GM12878 (cell line): Measurements from ENCODE around the gene GIPC3. TPM values are rescaled to one million over a fixed set of nuclear protein-coding genes. Genes with fewer than 3 reads are reported as not detected.

ENCODE experiments used
- ATAC-seq: fragments of 200-7000 bp; cut with Tn5 transposase; 3 replicates; pipeline ENCODE4 v1.9.1; 2020; ENCODE audit warnings: mild to moderate bottlenecking, moderate library complexity
- BruUV-seq: library from RNA; stranded (reverse); fragments of 400-500 nt; replicated peaks from 2 replicates; lab custom pipeline; 2021; lab: Mats Ljungman, UMichigan
- CTCF ChIA-PET: fragments of 300-600 bp; sonication (Branson Sonifier 250); formaldehyde crosslinking; extraction: SDS; loops from one replicate; lab custom pipeline; 2021; ENCODE audit warnings: inconsistent platforms; lab: Yijun Ruan, JAX
- POLR2A ChIA-PET: fragments of 350-600 bp; formaldehyde crosslinking; extraction: SDS; loops from one replicate; lab custom pipeline; 2021; ENCODE audit warnings: inconsistent platforms; lab: Charles Lee
- RAD21 ChIA-PET: fragments of 300-600 bp; sonication (Branson Sonifier 250); formaldehyde crosslinking; loops from one replicate; lab custom pipeline; 2023; ENCODE audit warnings: antibody characterized with exemption; ENCODE audit not compliant: unreplicated experiment; lab: Charles Lee
- SMC1A ChIA-PET: fragments of 300-600 bp; sonication (Branson Sonifier 250); formaldehyde crosslinking; loops from one replicate; lab custom pipeline; 2023; ENCODE audit not compliant: unreplicated experiment, uncharacterized antibody; lab: Charles Lee
- DNase-seq: peaks from one replicate; pipeline ENCODE4 v3.0.0-alpha.2; 2011; ENCODE audit warnings: low read depth, low spot score
- FAIRE-seq: peaks from 3 replicates; lab custom pipeline; 2011; peaks lifted over from hg19 to GRCh38; lab: Jason Lieb, UNC
- H2AFZ ChIP-seq: 2 replicates; pipeline ENCODE4 v1.6.0; 2011; ENCODE audit warnings: low read depth, low read length, control low read depth; ENCODE audit not compliant: control insufficient read depth
- H3K27ac ChIP-seq: 2 replicates; pipeline ENCODE4 v1.5.1; 2011; ENCODE audit warnings: control low read depth; ENCODE audit not compliant: control insufficient read depth, insufficient read depth
- H3K27me3 ChIP-seq, 2 experiments: replicated peaks in 1 of 2; 2 replicates each; pipeline versions ENCODE4 v1.6.0 to v1.6.1; 2011; ENCODE audit warnings: low read length in 1 of 2; ENCODE audit not compliant: control insufficient read depth in 2 of 2, insufficient read depth in 2 of 2
- H3K36me3 ChIP-seq, 2 experiments: 2 replicates each; pipeline ENCODE4 v1.5.1; 2011; ENCODE audit warnings: low read length in 1 of 2; ENCODE audit not compliant: control insufficient read depth in 2 of 2, insufficient read depth in 2 of 2
- H3K4me1 ChIP-seq: 2 replicates; pipeline ENCODE4 v1.6.1; 2011; ENCODE audit warnings: mild to moderate bottlenecking, low read length, moderate library complexity, mixed read lengths; ENCODE audit not compliant: control insufficient read depth, insufficient read depth
- H3K4me2 ChIP-seq: 2 replicates; pipeline ENCODE4 v1.6.0; 2011; ENCODE audit warnings: control low read depth; ENCODE audit not compliant: control insufficient read depth, insufficient read depth
- H3K4me3 ChIP-seq: fragments of 200-600 bp; sonication (generic); 2 replicates; pipeline ENCODE4 v1.5.1; 2016
- H3K79me2 ChIP-seq: 2 replicates; pipeline ENCODE4 v1.6.0; 2011; ENCODE audit warnings: low read length; ENCODE audit not compliant: control insufficient read depth, insufficient read depth
- H3K9ac ChIP-seq: 2 replicates; pipeline ENCODE4 v1.8.0; 2011; ENCODE audit warnings: low read length, control low read depth, mixed read lengths; ENCODE audit not compliant: control insufficient read depth, insufficient read depth
- H3K9me3 ChIP-seq: replicated peaks from 3 replicates; pipeline ENCODE4 v1.5.1; 2011; ENCODE audit warnings: mild to moderate bottlenecking, low read length; ENCODE audit not compliant: control insufficient read depth, insufficient read depth
- H4K20me1 ChIP-seq: 2 replicates; pipeline ENCODE4 v1.6.0; 2011; ENCODE audit not compliant: control insufficient read depth, insufficient read depth
- CBFB ChIP-seq: IDR thresholded peaks from 2 replicates; pipeline ENCODE4 v1.6.1; 2016; ENCODE audit warnings: antibody characterized with exemption, low read depth
- HDGF ChIP-seq: fragments of 450-650 bp; IDR thresholded peaks from 2 replicates; pipeline ENCODE4 v1.6.1; 2016; ENCODE audit warnings: antibody characterized with exemption
- MLLT1 ChIP-seq: fragments of 450-650 bp; IDR thresholded peaks from 2 replicates; pipeline ENCODE4 v1.6.1; 2016; ENCODE audit warnings: mild to moderate bottlenecking
- PKNOX1 ChIP-seq: fragments of 450-650 bp; IDR thresholded peaks from 2 replicates; pipeline ENCODE4 v1.6.1; 2016; ENCODE audit warnings: mild to moderate bottlenecking
- RBBP5 ChIP-seq: fragments of 200-600 bp; sonication (generic); conservative IDR thresholded peaks from 2 replicates; pipeline ENCODE4 v1.6.1; 2016
- RFX5 ChIP-seq: IDR thresholded peaks from 2 replicates; pipeline ENCODE4 v1.6.1; 2011; ENCODE audit warnings: low read depth, low read length, improper control_type of control experiment
- RUNX3 ChIP-seq: IDR thresholded peaks from 2 replicates; pipeline ENCODE4 v1.6.1; 2012; ENCODE audit warnings: low read length, inconsistent platforms
- SKIL ChIP-seq: fragments of 450-650 bp; IDR thresholded peaks from 2 replicates; pipeline ENCODE4 v1.6.1; 2017; ENCODE audit warnings: mild to moderate bottlenecking, low read depth, inconsistent platforms; ENCODE audit not compliant: poor library complexity, severe bottlenecking
- TCF12 ChIP-seq: IDR thresholded peaks from 2 replicates; pipeline ENCODE4 v1.6.1; 2011; ENCODE audit warnings: low read depth, mild to moderate bottlenecking, low read length
- TCF7 ChIP-seq: IDR thresholded peaks from 2 replicates; pipeline ENCODE4 v1.6.1; 2014; ENCODE audit warnings: antibody characterized with exemption, borderline replicate concordance
- WGBS: methylation state at CpG from one replicate; pipeline ENCODE4 v1.1.6; 2016; ENCODE audit warnings: low lambda C conversion rate; ENCODE audit not compliant: insufficient replicate concordance, insufficient coverage; ENCODE audit errors: missing lambda C conversion rate; 5-methylcytosine and 5-hydroxymethylcytosine counted together
- in situ Hi-C: fragments of 300-500 bp; cut with MboI; formaldehyde crosslinking; loops from 9 replicates; pipeline ENCODE4 v1.14.3; 2018; ENCODE audit warnings: mixed read lengths
- intact Hi-C: fragments of 100-400 bp; cut with micrococcal nuclease; formaldehyde crosslinking; loops from one replicate; pipeline ENCODE4 v1.14.2; 2022; ENCODE audit not compliant: unreplicated experiment
- polyA plus RNA-seq, 11 experiments: library from polyadenylated mRNA; depleted of rRNA in 4 of 11; unstranded in 6 of 11; stranded (reverse) in 5 of 11; fragments of >200 nt; fragmentation: Nextera tagmentation in 4 of 11; fragmentation: Illumina TruSeq in 1 of 11; extraction: Ambion mirVana in 4 of 11; extraction: Trizol in 1 of 11; gene quantifications; 1 replicate in 1 of 11; 2 replicates in 10 of 11; pipeline versions ENCODE4 v1.2.1 to v1.2.3, GENCODE V29; 2011 to 2016; ENCODE audit warnings: inconsistent platforms in 2 of 11, missing spikeins in 2 of 11, low read depth in 1 of 11
- total RNA-seq, 4 experiments: library from RNA; depleted of rRNA in 3 of 4; stranded (reverse); fragments of >200 nt in 3 of 4; fragmentation: Illumina TruSeq in 1 of 4; extraction: Trizol in 1 of 4; gene quantifications; 2 replicates each; pipeline versions ENCODE4 v1.2.1 to v1.2.3, GENCODE V29; 2013 to 2021

The GIPC3 gene
- total and polyA plus RNA-seq, 10 of the 15 experiments (the other 5 are each of a cell fraction or from before 2014, with no cell fraction given), result not detected

- BruUV-seq, result no TSS peak
- peak; percentile 59; the same call in 1 of the 2 replicates for TF ChIP-seq HDGF
- no peak for TF ChIP-seq TCF12
- TF ChIP-seq PKNOX1, result 0 out of 2 replicates have a peak, but pooled peaks have one; percentile 31
- no peak for TF ChIP-seq SKIL
- TF ChIP-seq RFX5, result no peak
- TF ChIP-seq CBFB, result no peak
- no peak for TF ChIP-seq TCF7
- 0 out of 2 replicates have a peak, but pooled peaks have one; percentile 56 for TF ChIP-seq MLLT1
- no peak for TF ChIP-seq RBBP5
- no peak for TF ChIP-seq RUNX3
- Histone ChIP-seq H4K20me1 (no peaks in the 10 kb centered on the region), H3K4me2 (peak overlapping the region; percentile 15; the same call in 1 of the 2 replicates), H3K9ac (no peak overlapping the region), H3K27ac (no peak overlapping the region), H3K36me3 (no peaks in the 10 kb centered on the region), H3K4me3 (no peak overlapping the region), H3K4me1 (peaks cover 12% of the 10 kb centered on the region), H3K9me3 (no peaks in the 10 kb centered on the region), H3K27me3 (no peaks in the 10 kb centered on the region), H3K79me2 (no peaks in the 10 kb centered on the region), H2AFZ (peak overlapping the region; percentile 28)
- FAIRE-seq (peak; percentile 75), ATAC-seq (no peak), DNase-seq (no peak)
- RAD21 ChIA-PET, result interaction anchor here (0.6 to 1.4 kb wide), 2 partner anchors 17 to 51 kb away, joined by 3 read pairs; no protein-coding TSS in a partner anchor
- in situ Hi-C loops, result no loop called here
- POLR2A ChIA-PET, result interaction anchor here (1.3 kb wide), 1 partner anchor 14 kb away, joined by 3 read pairs; no protein-coding TSS in a partner anchor
- SMC1A ChIA-PET, result no interaction called here
- intact Hi-C loops, result loop anchor here (5.0 kb wide), 1 partner anchor 33 kb away; the partner anchor contains the start of gene HMG20B
- WGBS, result 33% methylated on average over 3 of the region's 3 CpGs
- CTCF ChIA-PET, result interaction anchor here (1.5 kb wide), 2 partner anchors 18 to 60 kb away, joined by 3 to 4 read pairs; no protein-coding TSS in a partner anchor
These were observed 20.1 kb downstream of the GIPC3 start for GRCh38 chr19:3605361-3605760.
